Heart right ventricle (tissue), 16 donors: ENCODE measurements around the gene VANGL1. TPM values are rescaled to one million over a fixed set of nuclear protein-coding genes. Genes with fewer than 3 reads are reported as not detected.
A peak's percentile ranks its signal among the peaks of the same experiment; 100 is the strongest.
"Not testable (repeated sequence)": the region's sequence is repeated elsewhere in the genome, so short reads cannot be mapped to it uniquely, and the experiment has no call there.

Experiments
- ATAC-seq, 8 donors: fragments of 200-7000 bp; cut with Tn5 transposase; one replicate each; pipeline ENCODE4 v1.9.1; 2020; ENCODE audit warnings: mild to moderate bottlenecking in 8 of 8, moderate library complexity in 8 of 8, moderate number of reproducible peaks in 1 of 8
- DNase-seq, 2 donors: peaks; one replicate each; pipeline ENCODE4 v3.0.0-alpha.2; 2020
- H3K27ac ChIP-seq, 10 donors: fragments of 200-600 bp; sonication (generic) in 2 of 10; one replicate each; pipeline versions ENCODE4 v1.5.0 to v1.8.0; 2020 to 2022; ENCODE audit warnings: mild to moderate bottlenecking in 3 of 10
- H3K27me3 ChIP-seq, 7 donors: fragments of 200-600 bp; one replicate each; pipeline ENCODE4 v1.8.0; 2021 to 2022; ENCODE audit warnings: mild to moderate bottlenecking in 2 of 7
- H3K36me3 ChIP-seq, 9 donors: fragments of 200-600 bp; sonication (generic) in 1 of 9; one replicate each; pipeline versions ENCODE4 v1.5.0 to v1.8.0; 2020 to 2022; ENCODE audit warnings: mild to moderate bottlenecking in 2 of 9
- H3K4me1 ChIP-seq, 9 donors: fragments of 200-600 bp; sonication (generic) in 1 of 9; one replicate each; pipeline versions ENCODE4 v1.5.0 to v1.8.0; 2020 to 2022; ENCODE audit warnings: mild to moderate bottlenecking in 4 of 9
- H3K4me3 ChIP-seq, 10 donors: fragments of 200-600 bp; sonication (generic) in 2 of 10; one replicate each; pipeline versions ENCODE4 v1.5.0 to v1.8.0; 2020 to 2022; ENCODE audit warnings: mild to moderate bottlenecking in 7 of 10, moderate library complexity in 2 of 10
- H3K9me3 ChIP-seq, 11 donors: fragments of 200-600 bp in 10 of 11; sonication (generic) in 2 of 11; one replicate each; pipeline versions ENCODE4 v1.5.0 to v1.8.0; 2013 to 2022; ENCODE audit warnings: mild to moderate bottlenecking in 2 of 11, control low read depth in 1 of 11, moderate library complexity in 1 of 11
- WGBS, 2 donors: extraction: QIAGEN DNeasy Blood & Tissue Kit; methylation state at CpG; one replicate each; pipeline ENCODE4 v1.1.7; 2013; ENCODE audit warnings: inconsistent platforms in 1 of 2; 5-methylcytosine and 5-hydroxymethylcytosine counted together
- intact Hi-C, 10 donors: fragments of 100-400 bp; cut with DNase I; formaldehyde crosslinking; loops; one replicate each; pipeline versions ENCODE4 v1.11.1 to v1.14.2; 2022
- polyA plus RNA-seq, 2 donors: library from polyadenylated mRNA; stranded (reverse); fragments of 200-250 nt; gene quantifications; one replicate each; pipeline ENCODE4 v1.2.3, GENCODE V29; 2013
- total RNA-seq, 10 donors: library from RNA; stranded (reverse); fragmentation: NEBNext Ultra II Directional in 3 of 10; extraction: Animal tissue kit (Norgen Biotek cat#: 25700) in 3 of 10; gene quantifications; one replicate each; pipeline versions ENCODE4 v1.2.1 to v1.2.4, GENCODE V29; 2021 to 2023
- TF ChIP-seq, protein P1 (sequence below), 9 donors: fragments of 200-600 bp; sonication (generic) in 2 of 9; IDR thresholded peaks; one replicate each; pipeline versions ENCODE4 v1.5.0 to v1.8.0; 2021 to 2022; ENCODE audit warnings: antibody characterized with exemption in 9 of 9, mild to moderate bottlenecking in 5 of 9, moderate library complexity in 1 of 9
- donor health status: Arrhythmogenic right ventricular cardiomyopathy.
- donor health status: ischemic (EF 13 %, LVEDD 7.1; RV severe dilation, severe dysfunction).
- donor health status: healthy with polysubstance abuse.
- donor health status: DM: no; HTN: yes; CAD: no.
- donor health status: DM: no; HTN: no; CAD: no.
- donor health status: ischemic (EF 25% LVEDD 6.9; RV normal size, moderate dysfunction).
- donor health status: ischemic (EF 25% LVEDD 5.7; RV mildly dilated, moderate dysfunction).
- donor health status: healthy.
- donor health status: DM: yes; HTN: yes; CAD: no.
- donor health status: Ischemic cardiomyopathy.
- donor health status: ischemic (EF 35%, LVEDD 5.7; RV mildly dilated, moderate dysfunction).
- donor health status: nonischemic (EF 11% LVEDD 7.7; RV severe dilation, severe dysfunction).
- donor health status: DM: yes; HTN: yes; CAD: no.
- donor health status: PGD.
- donor health status: ischemic (EF 29% LVEDD 5.4; RV normal size, mild dysfunction).
- donor health status: nonischemic (EF 23%, LVEDD 6.1; RV moderate dilation, normal function).

VANGL1 gene
- total and polyA plus RNA-seq, 12 donors, result 1.7 to 9.8 (median 6.9) TPM

DNA sequence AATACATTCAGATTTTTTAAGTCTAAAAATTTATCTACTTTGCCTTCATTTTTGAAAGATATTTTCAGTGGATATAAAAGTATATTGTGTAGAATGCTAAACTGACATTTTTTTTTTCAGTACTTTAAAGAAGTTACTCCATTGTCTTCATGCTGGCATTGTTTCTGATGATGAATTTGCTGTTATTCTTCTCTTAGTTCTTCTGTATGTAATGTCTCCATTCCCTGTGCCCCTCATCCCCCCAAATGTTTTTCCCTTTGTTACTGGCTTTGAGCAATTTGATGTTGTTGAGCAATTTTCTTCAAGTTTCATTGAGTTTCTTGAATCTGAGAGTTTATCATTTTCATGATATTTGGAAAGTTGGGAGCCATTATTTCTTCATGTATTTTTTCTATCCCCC, 20.8 kb upstream of the VANGL1 start:
- no peaks in the 10 kb centered on the region for H3K4me1 ChIP-seq
- no peak overlapping the region for H3K4me3 ChIP-seq
- H3K9me3 ChIP-seq, result peaks cover 0 to 32% (median 15%) of the 10 kb centered on the region in 11 donors
- DNase-seq, result no peak
- no peak overlapping the region for H3K27ac ChIP-seq
- no peaks in the 10 kb centered on the region for H3K36me3 ChIP-seq
- TF ChIP-seq, protein P1, sequence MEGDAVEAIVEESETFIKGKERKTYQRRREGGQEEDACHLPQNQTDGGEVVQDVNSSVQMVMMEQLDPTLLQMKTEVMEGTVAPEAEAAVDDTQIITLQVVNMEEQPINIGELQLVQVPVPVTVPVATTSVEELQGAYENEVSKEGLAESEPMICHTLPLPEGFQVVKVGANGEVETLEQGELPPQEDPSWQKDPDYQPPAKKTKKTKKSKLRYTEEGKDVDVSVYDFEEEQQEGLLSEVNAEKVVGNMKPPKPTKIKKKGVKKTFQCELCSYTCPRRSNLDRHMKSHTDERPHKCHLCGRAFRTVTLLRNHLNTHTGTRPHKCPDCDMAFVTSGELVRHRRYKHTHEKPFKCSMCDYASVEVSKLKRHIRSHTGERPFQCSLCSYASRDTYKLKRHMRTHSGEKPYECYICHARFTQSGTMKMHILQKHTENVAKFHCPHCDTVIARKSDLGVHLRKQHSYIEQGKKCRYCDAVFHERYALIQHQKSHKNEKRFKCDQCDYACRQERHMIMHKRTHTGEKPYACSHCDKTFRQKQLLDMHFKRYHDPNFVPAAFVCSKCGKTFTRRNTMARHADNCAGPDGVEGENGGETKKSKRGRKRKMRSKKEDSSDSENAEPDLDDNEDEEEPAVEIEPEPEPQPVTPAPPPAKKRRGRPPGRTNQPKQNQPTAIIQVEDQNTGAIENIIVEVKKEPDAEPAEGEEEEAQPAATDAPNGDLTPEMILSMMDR (IDR thresholded peaks at IDR 0.05), result no peak
- intact Hi-C loops, result no loop called here
- H3K27me3 ChIP-seq, result no peaks in the 10 kb centered on the region
- ATAC-seq, result no peak

DNA sequence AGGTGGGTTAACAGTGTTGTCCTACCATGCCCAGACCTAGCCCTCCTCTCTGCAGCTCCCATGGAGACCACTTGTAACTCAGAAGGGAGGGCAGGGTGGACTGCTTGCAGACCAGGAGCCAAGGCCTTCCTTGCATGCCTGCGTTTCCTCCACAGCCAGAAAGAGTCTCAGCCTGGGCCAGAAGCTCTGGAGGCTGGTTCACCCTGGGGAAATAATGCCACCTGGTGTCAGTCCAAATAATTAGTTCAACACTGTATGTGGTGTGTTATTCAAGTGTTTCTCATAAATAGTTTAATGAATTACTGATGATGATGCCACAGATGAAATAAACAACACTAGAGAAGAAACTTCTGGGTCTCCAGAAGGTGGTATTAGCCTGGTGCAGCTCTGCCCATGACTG, 16.9 kb upstream of the VANGL1 start:
- no peaks in the 10 kb centered on the region for H3K36me3 ChIP-seq
- H3K9me3 ChIP-seq, result peaks cover 0 to 31% (median 11%) of the 10 kb centered on the region in 11 donors
- H3K27me3 ChIP-seq, result no peaks in the 10 kb centered on the region
- no peaks in the 10 kb centered on the region for H3K4me1 ChIP-seq
- no peak overlapping the region for H3K4me3 ChIP-seq
- peak in 3 of 8 donors; percentile 44 to 53 (median 48) for ATAC-seq
- intact Hi-C loops, result no loop called here
- WGBS, 2 donors, result 70 to 77% methylated on average over 1 of the region's 1 CpG
- DNase-seq, result no peak
- no peak overlapping the region for H3K27ac ChIP-seq
- TF ChIP-seq, protein P1 (IDR thresholded peaks at IDR 0.05), result peak in 3 of 9 donors; percentile 14 to 32 (median 30)

DNA sequence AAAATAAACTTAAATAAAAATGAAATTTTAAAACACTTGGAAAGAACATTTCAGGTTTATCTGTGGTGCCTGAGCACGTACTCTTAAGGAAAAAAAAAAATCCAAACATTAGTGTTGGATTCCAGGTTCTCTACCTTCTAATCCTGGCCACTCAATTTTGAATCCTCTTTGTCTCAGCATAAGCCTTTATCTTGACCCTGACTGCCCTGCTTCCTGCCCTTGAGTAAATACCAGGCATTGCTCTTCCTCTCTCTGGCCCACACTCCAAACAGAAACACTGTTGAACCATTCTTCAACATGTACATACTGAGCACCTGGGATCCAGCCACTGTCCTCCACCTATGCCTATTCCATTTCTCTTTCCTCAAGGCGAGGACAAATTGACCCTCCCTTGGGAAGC, 11.4 kb upstream of the VANGL1 start:
- no peak for DNase-seq
- H3K4me1 ChIP-seq, result no peaks in the 10 kb centered on the region
- H3K36me3 ChIP-seq, result no peaks in the 10 kb centered on the region
- intact Hi-C loops, result no loop called here
- no peaks in the 10 kb centered on the region for H3K27me3 ChIP-seq
- 64 to 70% methylated on average over 2 of the region's 2 CpGs for WGBS, 2 donors
- H3K9me3 ChIP-seq, result peaks cover 0 to 14% (median 0%) of the 10 kb centered on the region in 11 donors
- ATAC-seq, result peak in 1 of 8 donors; percentile 39
- H3K4me3 ChIP-seq, result no peak overlapping the region
- TF ChIP-seq, protein P1 (IDR thresholded peaks at IDR 0.05), result no peak
- H3K27ac ChIP-seq, result no peak overlapping the region

DNA sequence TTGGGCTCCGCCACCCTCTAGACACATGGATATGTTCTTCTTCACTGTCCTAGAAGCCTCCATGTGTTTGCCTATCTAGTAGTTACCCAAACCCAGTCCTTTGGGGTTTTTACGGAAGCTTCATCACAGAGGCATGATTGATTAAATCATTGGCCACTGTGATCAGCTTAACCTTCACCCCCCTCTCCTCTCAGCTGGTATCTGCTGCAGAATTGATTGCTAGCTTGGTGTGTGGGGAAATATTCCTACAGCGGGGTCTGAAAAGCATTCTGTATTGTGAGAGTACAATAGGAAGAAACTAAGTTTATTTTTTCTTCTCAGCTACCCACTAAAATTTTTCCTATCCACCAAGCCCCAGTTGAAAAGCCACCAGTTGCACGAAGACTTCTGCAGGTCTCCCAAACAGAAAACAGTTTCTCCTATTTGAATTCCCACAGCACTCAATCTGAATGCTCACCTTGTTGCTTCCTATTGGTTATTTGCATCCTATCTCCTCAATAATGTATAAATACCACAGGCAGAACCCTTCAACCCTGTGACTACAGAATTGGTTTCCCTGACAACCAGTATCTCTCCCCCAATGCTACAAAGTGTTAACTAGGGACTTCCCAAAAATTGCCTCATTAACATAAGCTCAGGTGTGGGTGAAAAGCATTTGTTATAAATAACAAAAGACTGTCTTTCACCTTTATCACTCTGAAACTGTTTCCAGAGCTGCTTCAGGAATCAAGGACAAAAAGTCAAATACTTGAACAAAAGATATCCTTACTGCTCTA, 9.3 kb upstream of the VANGL1 start:
- WGBS, 2 donors, result 75 to 90% methylated on average over 4 of the region's 4 CpGs
- no peak for DNase-seq
- H3K27ac ChIP-seq, result no peak overlapping the region
- no peak for ATAC-seq
- H3K27me3 ChIP-seq, result no peaks in the 10 kb centered on the region
- H3K4me3 ChIP-seq, result no peak overlapping the region
- TF ChIP-seq, protein P1 (IDR thresholded peaks at IDR 0.05), result no peak
- no peaks in the 10 kb centered on the region for H3K4me1 ChIP-seq
- H3K36me3 ChIP-seq, result no peaks in the 10 kb centered on the region
- H3K9me3 ChIP-seq, result peaks cover 0 to 30% (median 0%) of the 10 kb centered on the region in 11 donors
- intact Hi-C loops, result no loop called here

DNA sequence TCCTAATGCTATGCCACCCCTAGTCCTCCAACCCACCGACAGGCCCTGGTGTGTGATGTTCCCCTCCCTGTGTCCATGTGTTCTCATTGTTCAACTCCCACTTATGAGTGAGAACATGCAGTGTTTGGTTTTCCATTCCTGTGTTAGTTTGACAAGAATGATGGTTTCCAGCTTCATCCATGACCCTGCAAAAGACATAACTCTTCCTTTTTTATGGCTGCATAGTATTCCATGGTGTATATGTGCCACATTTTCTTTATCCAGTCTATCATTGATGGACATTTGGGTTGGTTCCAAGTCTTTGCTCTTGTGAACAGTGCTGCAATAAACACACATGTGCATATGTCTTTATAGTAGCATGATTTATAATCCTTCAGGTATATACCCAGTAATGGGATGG, 8.2 kb upstream of the VANGL1 start:
- H3K4me3 ChIP-seq, H3K4me1 ChIP-seq, DNase-seq, H3K27me3 ChIP-seq, H3K27ac ChIP-seq, ATAC-seq, H3K36me3 ChIP-seq, intact Hi-C loops: not testable (repeated sequence)
- 91 to 98% methylated on average over 1 of the region's 1 CpG for WGBS, 2 donors
- peaks cover 0 to 37% (median 7%) of the 10 kb centered on the region in 11 donors for H3K9me3 ChIP-seq

DNA sequence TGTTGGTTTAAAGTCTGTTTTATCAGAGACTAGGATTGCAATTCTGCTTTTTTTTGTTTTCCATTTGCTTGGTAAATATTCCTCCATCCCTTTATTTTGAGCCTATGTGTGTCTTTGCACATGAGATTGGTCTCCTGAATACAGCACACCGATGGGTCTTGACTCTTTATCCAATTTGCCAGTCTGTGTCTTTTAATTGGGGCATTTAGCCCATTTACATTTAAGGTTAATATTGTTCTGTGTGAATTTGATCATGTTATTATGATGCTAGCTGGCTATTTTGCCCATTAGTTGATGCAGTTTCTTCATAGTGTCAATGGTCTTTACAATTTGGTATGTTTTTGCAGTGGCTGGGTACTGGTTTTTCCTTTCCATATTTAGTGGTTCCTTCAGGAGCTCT, 4.5 kb upstream of the VANGL1 start:
- H3K27ac ChIP-seq, H3K4me1 ChIP-seq, H3K4me3 ChIP-seq, ATAC-seq, H3K27me3 ChIP-seq, H3K36me3 ChIP-seq, intact Hi-C loops, DNase-seq: not testable (repeated sequence)
- H3K9me3 ChIP-seq, result peaks cover 0 to 52% (median 7%) of the 10 kb centered on the region in 11 donors
- 98 to 100% methylated on average over 1 of the region's 1 CpG for WGBS, 2 donors
